Endothelial cell of umbilical vein (primary cell): ENCODE results near the gene PFDN5. TPM values are rescaled to one million over a fixed set of nuclear protein-coding genes. Genes with fewer than 3 reads are reported as not detected.

ENCODE experiments used
- BruUV-seq: library from RNA; stranded (reverse); fragments of 400-500 nt; replicated peaks from 2 replicates; lab custom pipeline; 2021; lab: Mats Ljungman, UMichigan
- CTCF ChIA-PET: fragments of 300-600, 350-600 bp; sonication (Branson Sonifier 250); formaldehyde crosslinking; loops from one replicate; lab custom pipeline; 2021; ENCODE audit warnings: antibody characterized with exemption, inconsistent platforms; lab: Charles Lee
- POLR2A ChIA-PET: fragments of 300-600, 350-600 bp; sonication (Branson Sonifier 250); formaldehyde crosslinking; loops from one replicate; lab custom pipeline; 2021; ENCODE audit warnings: antibody characterized with exemption, inconsistent platforms; lab: Charles Lee
- DNase-seq: peaks from one replicate; pipeline ENCODE4 v3.0.0-alpha.2; 2011; ENCODE audit warnings: low read depth, low spot score
- FAIRE-seq: peaks from 2 replicates; lab custom pipeline; 2011; peaks lifted over from hg19 to GRCh38; lab: Jason Lieb, UNC
- H2AFZ ChIP-seq: 2 replicates; pipeline ENCODE4 v1.6.0; 2012; ENCODE audit warnings: low read depth, low read length, control low read depth, inconsistent platforms
- H3K27ac ChIP-seq: 2 replicates; pipeline ENCODE4 v1.5.1; 2011; ENCODE audit warnings: low read depth, mild to moderate bottlenecking, control low read depth, low read length, moderate library complexity; ENCODE audit not compliant: insufficient read depth
- H3K27me3 ChIP-seq, 2 experiments: 2 replicates each; pipeline versions ENCODE4 v1.6.0 to v1.6.1; 2011; ENCODE audit warnings: low read length in 2 of 2, mixed read lengths in 1 of 2; ENCODE audit not compliant: control insufficient read depth in 2 of 2, insufficient read depth in 2 of 2
- H3K36me3 ChIP-seq, 2 experiments: 2 replicates in 1 of 2; 3 replicates in 1 of 2; pipeline ENCODE4 v1.5.1; 2011; ENCODE audit warnings: low read length in 2 of 2, mild to moderate bottlenecking in 1 of 2, moderate library complexity in 1 of 2; ENCODE audit not compliant: control insufficient read depth in 2 of 2, insufficient read depth in 2 of 2; ENCODE audit errors: extremely low read depth in 1 of 2
- H3K4me1 ChIP-seq: 3 replicates; pipeline ENCODE4 v1.5.1; 2011; ENCODE audit warnings: mild to moderate bottlenecking, low read length; ENCODE audit not compliant: control insufficient read depth, insufficient read depth; ENCODE audit errors: extremely low read depth
- H3K4me2 ChIP-seq: 2 replicates; pipeline ENCODE4 v1.6.1; 2011; ENCODE audit warnings: low read length, control low read depth, mixed read lengths; ENCODE audit not compliant: insufficient read depth
- H3K4me3 ChIP-seq, 3 experiments: fragments of 200-600 bp in 1 of 3; sonication (generic), shearing (Covaris generic) in 1 of 3; replicated peaks in 1 of 3; 2 replicates each; pipeline ENCODE4 v1.5.1; 2011 to 2016; ENCODE audit warnings: control low read depth in 3 of 3, low read length in 3 of 3, mild to moderate bottlenecking in 2 of 3, inconsistent platforms in 1 of 3, low read depth in 1 of 3, moderate library complexity in 1 of 3; ENCODE audit not compliant: insufficient read depth in 1 of 3
- H3K79me2 ChIP-seq: 2 replicates; pipeline ENCODE4 v1.6.0; 2012; ENCODE audit warnings: low read length, inconsistent platforms; ENCODE audit not compliant: control insufficient read depth, insufficient read depth
- H3K9ac ChIP-seq: replicated peaks from 2 replicates; pipeline ENCODE3; 2011; ENCODE audit warnings: low read length, control low read depth; ENCODE audit not compliant: insufficient read depth; ENCODE audit errors: extremely low read depth
- H3K9me1 ChIP-seq: replicated peaks from 3 replicates; pipeline ENCODE4 v1.6.0; 2011; ENCODE audit warnings: mild to moderate bottlenecking, low read length; ENCODE audit not compliant: control insufficient read depth, insufficient read depth; ENCODE audit errors: extremely low read depth
- H3K9me3 ChIP-seq: replicated peaks from 2 replicates; pipeline ENCODE4 v1.5.1; 2012; ENCODE audit warnings: low read length, inconsistent platforms; ENCODE audit not compliant: control insufficient read depth, insufficient read depth
- H4K20me1 ChIP-seq: replicated peaks from 2 replicates; pipeline ENCODE3; 2011; ENCODE audit warnings: mild to moderate bottlenecking, low read length; ENCODE audit not compliant: control insufficient read depth, insufficient read depth; ENCODE audit errors: extremely low read depth
- EZH2 ChIP-seq: IDR thresholded peaks from 2 replicates; pipeline ENCODE4 v1.6.1; 2012; ENCODE audit warnings: borderline replicate concordance, low read depth, mild to moderate bottlenecking, moderate library complexity, low read length, inconsistent platforms; ENCODE audit not compliant: severe bottlenecking
- FOS ChIP-seq: IDR thresholded peaks from 2 replicates; pipeline ENCODE4 v1.6.1; 2011; ENCODE audit warnings: mild to moderate bottlenecking, low read length, moderate library complexity, borderline replicate concordance; ENCODE audit not compliant: insufficient read depth
- GATA2 ChIP-seq: IDR thresholded peaks from 2 replicates; pipeline ENCODE4 v1.7.0; 2011; ENCODE audit warnings: low read depth, mild to moderate bottlenecking, moderate library complexity, mixed read lengths, low read length; ENCODE audit not compliant: insufficient read length, insufficient read depth
- JUN ChIP-seq: IDR thresholded peaks from 2 replicates; pipeline ENCODE4 v1.6.1; 2011; ENCODE audit warnings: borderline replicate concordance, low read depth; ENCODE audit not compliant: insufficient read length, insufficient read depth
- MAX ChIP-seq: IDR thresholded peaks from 2 replicates; pipeline ENCODE4 v1.6.1; 2011; ENCODE audit not compliant: insufficient read depth, insufficient read length
- MYC ChIP-seq: IDR thresholded peaks from one replicate; pipeline ENCODE4 v1.6.1; 2011; ENCODE audit warnings: mild to moderate bottlenecking, low read depth, low read length
- POLR2A ChIP-seq: IDR thresholded peaks from 2 replicates; pipeline ENCODE4 v1.6.1; 2012; ENCODE audit warnings: low read depth, mild to moderate bottlenecking, control low read depth, low read length
- POLR2AphosphoS5 ChIP-seq: IDR thresholded peaks from 2 replicates; pipeline ENCODE4 v1.6.1; 2012; ENCODE audit warnings: low read depth, mild to moderate bottlenecking, control low read depth, low read length, moderate library complexity; ENCODE audit not compliant: insufficient read depth
- dilution Hi-C: fragments of 300-500 bp; cut with MboI; formaldehyde crosslinking; loops from one replicate; pipeline ENCODE4 v1.15.0; 2019; ENCODE audit warnings: low sequenced_read_pairs; ENCODE audit not compliant: extremely low pct_ligation_motif_present
- intact Hi-C: fragments of 100-400 bp; cut with micrococcal nuclease; formaldehyde crosslinking; loops from one replicate; pipeline ENCODE4 v1.10.0; 2022
- polyA plus RNA-seq, 4 experiments: library from polyadenylated mRNA; depleted of rRNA in 3 of 4; stranded (reverse) in 3 of 4; unstranded in 1 of 4; fragments of >200 nt; gene quantifications; 2 replicates each; pipeline versions ENCODE4 v1.2.1 to v1.2.3, GENCODE V29; 2011 to 2012; ENCODE audit warnings: missing spikeins in 1 of 4
- total RNA-seq: library from RNA; stranded (reverse); gene quantifications from 2 replicates; pipeline ENCODE4 v1.2.3, GENCODE V29; 2021

Gene PFDN5
- total and polyA plus RNA-seq, 2 donors (not counting 3 experiments of a cell fraction or from before 2014, with no cell fraction given), result 301 to 745 TPM

- no peak for FAIRE-seq
- ChIA-PET POLR2A (no interaction called here), CTCF (interaction anchor here (4.0 to 4.5 kb wide), 3 partner anchors 9 to 78 kb away, joined by 27 to 225 read pairs (median 47); partner anchors contain the start of gene AAAS)
- Histone ChIP-seq H3K9ac (no peak overlapping the region), H3K27me3 (peaks cover 3 to 7% of the 10 kb centered on the region in 2 experiments), H3K79me2 (no peaks in the 10 kb centered on the region), H3K4me2 (no peak overlapping the region), H3K36me3 (no peaks in the 10 kb centered on the region), H3K27ac (no peak overlapping the region), H2AFZ (no peak overlapping the region), H4K20me1 (no peaks in the 10 kb centered on the region), H3K4me1 (peaks cover 13% of the 10 kb centered on the region), H3K4me3 (no peak overlapping the region), H3K9me3 (no peaks in the 10 kb centered on the region), H3K9me1 (no peaks in the 10 kb centered on the region)
- dilution Hi-C loops, result no loop called here
- no peak for TF ChIP-seq POLR2A
- no peak for TF ChIP-seq MYC
- no peak for TF ChIP-seq POLR2AphosphoS5
- TF ChIP-seq GATA2, result no peak
- no peak for TF ChIP-seq FOS
- TF ChIP-seq JUN, result no peak
- TF ChIP-seq EZH2, result no peak
- TF ChIP-seq MAX, result no peak
- intact Hi-C loops, result no loop called here
- no TSS peak for BruUV-seq
- DNase-seq, result no peak
These were observed 48.1 kb downstream of the PFDN5 start for GRCh38 chr12:53343449-53343848.

- H4K20me1 ChIP-seq, result no peaks in the 10 kb centered on the region
- H2AFZ ChIP-seq, result no peak overlapping the region
- no peak overlapping the region for H3K9ac ChIP-seq
- H3K79me2 ChIP-seq, result no peaks in the 10 kb centered on the region
- TF ChIP-seq GATA2, result no peak
- no peak for TF ChIP-seq POLR2AphosphoS5
- TF ChIP-seq JUN, result no peak
- TF ChIP-seq POLR2A, result no peak
- TF ChIP-seq EZH2, result no peak
- no peak for TF ChIP-seq FOS
- H3K36me3 ChIP-seq, result no peaks in the 10 kb centered on the region
- H3K4me1 ChIP-seq, result peaks cover 13% of the 10 kb centered on the region
- dilution Hi-C loops (no loop called here), intact Hi-C loops (no loop called here)
- ChIA-PET CTCF (interaction anchor here (1.2 to 4.5 kb wide), 12 partner anchors 9 to 157 kb away, joined by 4 to 225 read pairs (median 11); partner anchors contain the start of genes AAAS, MYG1 and TARBP2), POLR2A (interaction anchor here (1.8 kb wide), 1 partner anchor 23 kb away, joined by 10 read pairs; the partner anchor contains the start of gene AAAS)
- peaks cover 0 to 4% of the 10 kb centered on the region in 2 experiments for H3K27me3 ChIP-seq
- FAIRE-seq, result no peak
- no peaks in the 10 kb centered on the region for H3K9me3 ChIP-seq
- BruUV-seq, result no TSS peak
- H3K9me1 ChIP-seq, result no peaks in the 10 kb centered on the region
- DNase-seq, result no peak
- no peak overlapping the region for H3K4me3 ChIP-seq
- H3K4me2 ChIP-seq, result no peak overlapping the region
- no peak overlapping the region for H3K27ac ChIP-seq
These were observed 48.6 kb downstream of the PFDN5 start for GRCh38 chr12:53343969-53344368.
